ENCODE results near the gene REC8. TPM values are rescaled to one million over a fixed set of nuclear protein-coding genes. Genes with fewer than 3 reads are reported as not detected.

Gene REC8
- total RNA-seq, 1 donor from 2014 or later = 4.4 TPM

DNA sequence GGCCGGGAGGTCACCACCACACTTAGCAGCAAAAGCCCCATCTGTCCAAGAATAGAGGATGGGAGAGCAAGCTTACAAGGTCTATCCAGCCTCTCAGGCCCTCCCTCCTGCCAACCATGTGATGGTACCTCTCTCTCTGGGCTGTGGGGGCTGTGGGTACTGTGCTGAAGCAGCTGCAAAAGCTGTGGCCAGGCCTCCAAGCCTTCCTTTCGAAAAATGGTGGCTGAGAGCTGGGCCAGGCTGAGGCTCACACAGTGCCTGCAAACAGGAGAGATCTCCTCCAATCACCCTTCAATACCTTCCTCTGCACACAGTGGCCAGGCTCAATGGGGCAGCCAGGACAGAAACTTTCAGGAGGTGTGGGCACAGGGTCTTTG is 15.6 kb downstream of the REC8 start:
- Mint-ChIP-seq H3K36me3 (ENCODE audit: low read depth) (peaks cover 11% of the 10 kb centered on the region), H3K4me3 (ENCODE audit: unreplicated experiment) (peak overlapping the region; percentile 84), H3K9me3 (ENCODE audit: low read depth) (no peaks in the 10 kb centered on the region), H3K27me3 (ENCODE audit: low read depth) (no peaks in the 10 kb centered on the region), H3K4me1 (ENCODE audit: low read depth) (peaks cover 22% of the 10 kb centered on the region), H3K27ac (ENCODE audit: unreplicated experiment) (no peak overlapping the region)
- DNase-seq (ENCODE audit: low spot score) = no peak
- TF ChIP-seq, protein P1, sequence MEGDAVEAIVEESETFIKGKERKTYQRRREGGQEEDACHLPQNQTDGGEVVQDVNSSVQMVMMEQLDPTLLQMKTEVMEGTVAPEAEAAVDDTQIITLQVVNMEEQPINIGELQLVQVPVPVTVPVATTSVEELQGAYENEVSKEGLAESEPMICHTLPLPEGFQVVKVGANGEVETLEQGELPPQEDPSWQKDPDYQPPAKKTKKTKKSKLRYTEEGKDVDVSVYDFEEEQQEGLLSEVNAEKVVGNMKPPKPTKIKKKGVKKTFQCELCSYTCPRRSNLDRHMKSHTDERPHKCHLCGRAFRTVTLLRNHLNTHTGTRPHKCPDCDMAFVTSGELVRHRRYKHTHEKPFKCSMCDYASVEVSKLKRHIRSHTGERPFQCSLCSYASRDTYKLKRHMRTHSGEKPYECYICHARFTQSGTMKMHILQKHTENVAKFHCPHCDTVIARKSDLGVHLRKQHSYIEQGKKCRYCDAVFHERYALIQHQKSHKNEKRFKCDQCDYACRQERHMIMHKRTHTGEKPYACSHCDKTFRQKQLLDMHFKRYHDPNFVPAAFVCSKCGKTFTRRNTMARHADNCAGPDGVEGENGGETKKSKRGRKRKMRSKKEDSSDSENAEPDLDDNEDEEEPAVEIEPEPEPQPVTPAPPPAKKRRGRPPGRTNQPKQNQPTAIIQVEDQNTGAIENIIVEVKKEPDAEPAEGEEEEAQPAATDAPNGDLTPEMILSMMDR (IDR thresholded peaks at IDR 0.05) = no peak

DNA sequence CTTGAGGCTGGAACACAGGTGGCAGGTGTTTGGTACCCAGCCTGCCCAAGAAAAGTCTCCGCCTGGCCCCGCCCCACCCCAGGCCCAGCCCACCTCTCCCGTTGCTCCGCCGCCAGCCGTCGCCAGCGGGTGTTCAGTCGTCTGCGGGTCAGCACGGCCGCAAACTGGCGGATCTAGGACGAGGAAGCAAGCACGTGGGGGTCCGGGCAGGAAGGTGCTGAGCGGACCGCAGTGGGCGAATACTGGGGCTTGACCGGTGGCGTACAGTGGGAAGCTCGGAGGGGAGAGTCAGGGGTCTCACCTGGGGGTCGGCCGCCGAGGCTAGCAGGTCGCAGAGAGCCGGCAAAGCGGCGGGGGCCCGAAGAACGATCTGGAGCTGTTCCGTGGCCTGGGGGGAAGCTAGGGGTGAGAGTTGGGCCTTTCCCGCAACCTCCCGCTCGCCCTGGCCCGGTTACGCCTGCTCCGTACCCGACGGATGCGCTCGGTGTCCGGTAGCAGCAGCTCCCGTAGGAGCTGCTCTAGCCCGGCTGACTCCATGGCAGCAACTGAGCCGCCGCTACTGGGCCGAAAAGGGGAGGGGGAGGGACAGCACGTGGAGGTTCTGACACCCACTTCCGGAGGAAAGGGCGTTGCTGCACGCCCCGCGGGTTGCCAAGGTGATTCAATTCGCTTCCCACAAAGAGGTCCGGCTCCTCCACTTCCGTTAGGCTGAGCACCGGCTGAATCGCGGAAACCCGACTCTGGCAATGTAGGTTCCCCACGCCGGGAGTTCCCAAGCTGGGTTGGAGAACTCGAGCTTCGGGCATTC is 16.6 kb downstream of the REC8 start, which contains the start of gene IPO4:
TSS of gene IPO4 (minus strand) at position 566 of the 808 bp plus-strand sequence. CDS start at position 537, 29 bp downstream.
- peak within 1 kb of the TSS; percentile 84 for H3K4me3 Mint-ChIP-seq (ENCODE audit: unreplicated experiment)
- H3K27me3 Mint-ChIP-seq (ENCODE audit: low read depth) = no peaks in the 10 kb centered on the region
- H3K9me3 Mint-ChIP-seq (ENCODE audit: low read depth) = no peaks in the 10 kb centered on the region
- no peak for DNase-seq (ENCODE audit: low spot score)
- H3K27ac Mint-ChIP-seq (ENCODE audit: unreplicated experiment) = peak within 1 kb of the TSS; percentile 91
- TF ChIP-seq, protein P1 (IDR thresholded peaks at IDR 0.05) = no peak
- H3K36me3 Mint-ChIP-seq (ENCODE audit: low read depth) = peaks cover 13% of the 10 kb centered on the region
- H3K4me1 Mint-ChIP-seq (ENCODE audit: low read depth) = peaks cover 25% of the 10 kb centered on the region

- no peak for DNase-seq (ENCODE audit: low spot score)
- TF ChIP-seq, protein P1 (IDR thresholded peaks at IDR 0.05) = no peak
- H3K36me3 Mint-ChIP-seq (ENCODE audit: low read depth) = peaks cover 13% of the 10 kb centered on the region
Observed at GRCh38 chr14:24189059-24189375, 17.1 kb downstream of the REC8 start.

GRCh38 chr14:24189460-24189859 is 17.6 kb downstream of the REC8 start:
- Mint-ChIP-seq H3K9me3 (ENCODE audit: low read depth) (no peaks in the 10 kb centered on the region), H3K36me3 (ENCODE audit: low read depth) (peaks cover 13% of the 10 kb centered on the region), H3K4me3 (ENCODE audit: unreplicated experiment) (no peak overlapping the region), H3K27ac (ENCODE audit: unreplicated experiment) (peak overlapping the region; percentile 91), H3K27me3 (ENCODE audit: low read depth) (no peaks in the 10 kb centered on the region), H3K4me1 (ENCODE audit: low read depth) (peaks cover 32% of the 10 kb centered on the region)
- TF ChIP-seq, protein P1 (IDR thresholded peaks at IDR 0.05) = no peak
- DNase-seq (ENCODE audit: low spot score) = no peak

More at GRCh38 chr14:24189059-24189375, 17.1 kb downstream of the REC8 start:
- H3K27me3 Mint-ChIP-seq (ENCODE audit: low read depth) = no peaks in the 10 kb centered on the region
- H3K4me1 Mint-ChIP-seq (ENCODE audit: low read depth) = peaks cover 27% of the 10 kb centered on the region
- peak overlapping the region; percentile 84 for H3K4me3 Mint-ChIP-seq (ENCODE audit: unreplicated experiment)
- no peaks in the 10 kb centered on the region for H3K9me3 Mint-ChIP-seq (ENCODE audit: low read depth)
- peak overlapping the region; percentile 91 for H3K27ac Mint-ChIP-seq (ENCODE audit: unreplicated experiment)

GRCh38 chr14:24190416-24190815 is 18.5 kb downstream of the REC8 start:
- no peak overlapping the region for H3K27ac Mint-ChIP-seq (ENCODE audit: unreplicated experiment)

More at GRCh38 chr14:24190416-24190815, 18.5 kb downstream of the REC8 start:
- Mint-ChIP-seq H3K9me3 (ENCODE audit: low read depth) (no peaks in the 10 kb centered on the region), H3K4me3 (ENCODE audit: unreplicated experiment) (no peak overlapping the region), H3K27me3 (ENCODE audit: low read depth) (no peaks in the 10 kb centered on the region), H3K36me3 (ENCODE audit: low read depth) (peaks cover 13% of the 10 kb centered on the region), H3K4me1 (ENCODE audit: low read depth) (peaks cover 37% of the 10 kb centered on the region)
- DNase-seq (ENCODE audit: low spot score) = no peak
- TF ChIP-seq, protein P1 (IDR thresholded peaks at IDR 0.05) = no peak
